C4-2B (cell line): ENCODE data around the gene DNAJA2.
A peak's percentile ranks its signal among the peaks of the same experiment; 100 is the strongest.

Source experiments
- H3K27ac ChIP-seq: fragments of 450-650 bp; 2 replicates; pipeline ENCODE4 v1.5.1; 2017
- CTCF ChIP-seq: fragments of 450-650 bp; conservative IDR thresholded peaks from 2 replicates; pipeline ENCODE4 v1.5.1; 2017; ENCODE audit warnings: mild to moderate bottlenecking
- ZFX ChIP-seq: fragments of 450-650 bp; IDR thresholded peaks from 2 replicates; pipeline ENCODE4 v1.6.1; 2017

Gene DNAJA2

GRCh38 chr16:46927273-46927672, 46.2 kb downstream of the DNAJA2 start:
- TF ChIP-seq ZFX: no peak
- TF ChIP-seq CTCF: no peak

GRCh38 chr16:46926470-46927225, 46.8 kb downstream of the DNAJA2 start:
- no peak for TF ChIP-seq CTCF
- TF ChIP-seq ZFX: no peak
- no peak overlapping the region for H3K27ac ChIP-seq

More at GRCh38 chr16:46927273-46927672, 46.2 kb downstream of the DNAJA2 start:
- H3K27ac ChIP-seq: no peak overlapping the region

- H3K27ac ChIP-seq: no peak overlapping the region
- TF ChIP-seq CTCF (no peak), ZFX (no peak)
Observed at GRCh38 chr16:46924402-46924801, 49.1 kb downstream of the DNAJA2 start.

GRCh38 chr16:46923513-46924295, 49.8 kb downstream of the DNAJA2 start:
- no peak for TF ChIP-seq ZFX
- no peak for TF ChIP-seq CTCF
- no peak overlapping the region for H3K27ac ChIP-seq

- H3K27ac ChIP-seq: peak overlapping the region; percentile 79
- TF ChIP-seq CTCF (no peak), ZFX (no peak)
Observed at GRCh38 chr16:46922239-46922638, 51.2 kb downstream of the DNAJA2 start.

- TF ChIP-seq CTCF (no peak), ZFX (peak; percentile 68; the same call in 1 of the 2 replicates)
- peak overlapping the region; percentile 79 for H3K27ac ChIP-seq
Observed at GRCh38 chr16:46920402-46921068, 52.9 kb downstream of the DNAJA2 start.
